ENCODE measurements around the gene AMH.

- TF ChIP-seq POLR2AphosphoS5 (IDR thresholded peaks at IDR 0.05) (no peak), CTCF (IDR thresholded peaks at IDR 0.05) (no peak), POLR2A (IDR thresholded peaks at IDR 0.05) (no peak)
These were observed 41.5 kb downstream of the AMH start for GRCh38 chr19:2290441-2291184.
